Testis (tissue), 3 donors: Measurements from ENCODE around the gene PRR7. TPM values are rescaled to one million over a fixed set of nuclear protein-coding genes. Genes with fewer than 3 reads are reported as not detected.

Experiments
- DNase-seq: peaks from one replicate; pipeline ENCODE4 v3.0.0-alpha.2; 2019
- H3K27ac ChIP-seq, 2 donors: fragments of 200-600 bp; sonication (generic); one replicate each; pipeline ENCODE4 v1.5.1; 2019
- H3K27me3 ChIP-seq: fragments of 200-600 bp; sonication (generic); one replicate; pipeline ENCODE4 v1.5.1; 2019
- H3K36me3 ChIP-seq: fragments of 200-600 bp; sonication (generic); one replicate; pipeline ENCODE4 v1.5.1; 2017; ENCODE audit warnings: low read depth; ENCODE audit errors: missing control alignments
- H3K4me1 ChIP-seq: fragments of 200-600 bp; sonication (generic); one replicate; pipeline ENCODE4 v1.5.1; 2019
- H3K4me3 ChIP-seq, 2 donors: fragments of 200-600 bp; sonication (generic); one replicate each; pipeline ENCODE4 v1.5.1; 2017 to 2019
- H3K9me3 ChIP-seq: fragments of 200-600 bp; sonication (generic); one replicate; pipeline ENCODE4 v1.5.1; 2017
- CTCF ChIP-seq, 3 experiments: fragments of 450-650 bp in 2 of 3; fragments of 200-600 bp in 1 of 3; sonication (generic) in 1 of 3; IDR thresholded peaks; one replicate each; pipeline ENCODE4 v1.5.1; 2016 to 2019; ENCODE audit warnings: antibody characterized with exemption in 3 of 3, mild to moderate bottlenecking in 2 of 3, moderate library complexity in 1 of 3
- POLR2A ChIP-seq: fragments of 450-650 bp; IDR thresholded peaks from one replicate; pipeline ENCODE4 v1.6.1; 2017; ENCODE audit warnings: antibody characterized with exemption, mild to moderate bottlenecking, moderate library complexity
- WGBS, 2 donors: methylation state at CpG; one replicate each; pipeline ENCODE4 v1.1.5; 2018; 5-methylcytosine and 5-hydroxymethylcytosine counted together
- intact Hi-C: fragments of 100-400 bp; cut with DNase I; formaldehyde crosslinking; loops from one replicate; pipeline ENCODE4 v1.15.1; 2023; ENCODE audit warnings: low total_unique reads
- polyA plus RNA-seq: library from polyadenylated mRNA; stranded (reverse); fragments of 350-450 nt; fragmentation: Illumina TruSeq; extraction: RNeasy Lipid Tissue Mini Kit (QIAGEN cat#74804); gene quantifications from one replicate; pipeline ENCODE4 v1.2.3, GENCODE V29; 2014; ENCODE audit warnings: low read depth, low replicate concordance; ENCODE audit not compliant: insufficient read depth
- total RNA-seq, 2 donors: library from RNA; depleted of rRNA; stranded (reverse); fragments of >200 nt; gene quantifications; one replicate each; pipeline ENCODE4 v1.2.3, GENCODE V29; 2016

PRR7 gene
- total and polyA plus RNA-seq, 3 donors from 2014 or later: 2.8 to 23.2 (median 19.9) TPM

DNA sequence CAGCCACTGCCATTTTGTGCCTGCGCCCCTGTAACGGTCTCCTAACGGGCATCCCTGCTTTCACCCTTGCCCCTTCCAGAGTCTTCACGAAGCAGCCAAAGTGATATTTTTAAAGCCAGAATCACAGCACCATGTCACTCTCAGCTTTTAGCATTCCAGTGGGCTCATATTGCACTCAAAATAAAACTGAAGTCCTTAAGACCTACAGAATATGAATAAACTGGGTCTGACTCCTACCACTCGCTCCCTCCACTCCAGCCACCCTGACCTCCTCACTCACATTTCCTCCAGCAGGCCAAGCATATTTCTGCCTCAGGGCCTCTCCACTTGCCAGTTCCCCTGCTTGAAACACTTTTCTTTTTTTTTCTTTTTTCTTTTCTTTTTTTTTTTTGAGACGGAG lies 53.2 kb downstream of the PRR7 start:
- Histone ChIP-seq H3K36me3 (no peaks in the 10 kb centered on the region), H3K4me1 (peaks cover 46% of the 10 kb centered on the region), H3K9me3 (no peaks in the 10 kb centered on the region), H3K27ac (no peak overlapping the region), H3K27me3 (no peaks in the 10 kb centered on the region), H3K4me3 (no peak overlapping the region)
- intact Hi-C loops: loop anchor here (10.0 kb wide), 1 partner anchor 105 kb away; no protein-coding TSS in a partner anchor
- DNase-seq: no peak
- 68 to 78% methylated on average over 6 of the region's 6 CpGs for WGBS, 2 donors
- no peak for TF ChIP-seq POLR2A
- no peak for TF ChIP-seq CTCF (IDR thresholded peaks at IDR 0.05)

DNA sequence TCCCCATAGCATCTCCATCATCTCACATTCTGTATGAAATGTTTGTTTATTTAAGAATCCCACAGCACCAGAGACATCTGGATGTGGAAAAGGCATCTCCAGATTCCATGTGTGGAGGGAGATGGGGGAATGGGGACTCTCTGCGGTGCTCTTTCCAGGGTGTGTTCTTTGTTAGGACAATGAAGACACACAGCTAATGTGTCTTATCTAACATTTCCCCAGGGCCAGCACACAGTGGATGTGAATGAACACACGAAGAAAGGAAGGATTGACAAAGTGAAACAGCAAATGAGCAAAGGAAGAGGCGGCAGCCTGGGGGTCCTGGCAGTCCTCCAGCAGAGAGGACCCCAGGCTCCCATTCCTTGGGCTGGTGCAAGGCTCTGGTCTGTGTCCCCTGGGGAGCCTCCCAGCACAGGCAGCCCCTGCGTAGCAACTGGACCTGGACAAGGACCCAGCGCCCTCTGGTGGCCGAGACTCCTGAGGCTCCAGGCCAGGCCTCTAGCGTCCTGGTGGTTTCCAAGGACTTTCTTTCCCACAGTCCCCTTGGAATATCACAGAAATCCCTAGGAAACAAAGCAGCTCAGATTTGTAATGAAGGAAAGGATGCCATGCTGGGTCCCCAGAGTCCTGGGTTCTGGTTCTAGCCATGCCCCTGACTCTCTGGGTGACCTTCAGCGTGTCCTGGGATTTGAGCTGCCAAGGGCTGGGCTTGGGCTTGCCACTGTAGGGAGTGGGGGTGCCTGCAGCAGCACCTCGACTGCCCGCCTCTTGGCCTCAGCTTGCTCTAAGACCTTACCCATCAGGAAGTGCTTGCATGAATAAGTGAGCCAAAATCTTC lies 54.3 kb downstream of the PRR7 start:
- no peaks in the 10 kb centered on the region for H3K27me3 ChIP-seq
- peaks cover 36% of the 10 kb centered on the region for H3K4me1 ChIP-seq
- peak overlapping the region; percentile 3 to 36 for H3K27ac ChIP-seq
- H3K36me3 ChIP-seq: no peaks in the 10 kb centered on the region
- 34 to 36% methylated on average over 3 to 10 of the region's 10 CpGs for WGBS, 2 donors
- no peak for TF ChIP-seq POLR2A
- peak; percentile 83 to 95 (median 88) for TF ChIP-seq CTCF (IDR thresholded peaks at IDR 0.05)
- intact Hi-C loops: loop anchor here (10.0 kb wide), 1 partner anchor 106 kb away; no protein-coding TSS in a partner anchor
- peak; percentile 95 for DNase-seq
- no peak overlapping the region for H3K4me3 ChIP-seq
- no peaks in the 10 kb centered on the region for H3K9me3 ChIP-seq

GRCh38 chr5:177501874-177502678 lies 55.5 kb downstream of the PRR7 start:
- H3K4me1 ChIP-seq: peaks cover 35% of the 10 kb centered on the region
- no peak overlapping the region for H3K27ac ChIP-seq
- TF ChIP-seq CTCF (IDR thresholded peaks at IDR 0.05): no peak
- TF ChIP-seq POLR2A: no peak
- no peaks in the 10 kb centered on the region for H3K9me3 ChIP-seq
- intact Hi-C loops: loop anchor here (10.0 kb wide), 1 partner anchor 107 kb away; no protein-coding TSS in a partner anchor
- H3K36me3 ChIP-seq: no peaks in the 10 kb centered on the region
- 48 to 53% methylated on average over 9 of the region's 9 CpGs for WGBS, 2 donors
- no peaks in the 10 kb centered on the region for H3K27me3 ChIP-seq
- H3K4me3 ChIP-seq: no peak overlapping the region
- no peak for DNase-seq

GRCh38 chr5:177502886-177503285 lies 56.3 kb downstream of the PRR7 start:
- intact Hi-C loops: loop anchor here (10.0 kb wide), 1 partner anchor 108 kb away; no protein-coding TSS in a partner anchor
- no peak overlapping the region for H3K4me3 ChIP-seq
- no peak for DNase-seq
- H3K9me3 ChIP-seq: no peaks in the 10 kb centered on the region
- H3K27me3 ChIP-seq: no peaks in the 10 kb centered on the region
- no peak for TF ChIP-seq CTCF (IDR thresholded peaks at IDR 0.05)
- H3K36me3 ChIP-seq: no peaks in the 10 kb centered on the region
- H3K27ac ChIP-seq: no peak overlapping the region
- 82 to 83% methylated on average over 16 of the region's 16 CpGs for WGBS, 2 donors
- H3K4me1 ChIP-seq: peaks cover 31% of the 10 kb centered on the region
